Measurements from ENCODE around the gene ARHGEF11.

The ARHGEF11 gene

DNA sequence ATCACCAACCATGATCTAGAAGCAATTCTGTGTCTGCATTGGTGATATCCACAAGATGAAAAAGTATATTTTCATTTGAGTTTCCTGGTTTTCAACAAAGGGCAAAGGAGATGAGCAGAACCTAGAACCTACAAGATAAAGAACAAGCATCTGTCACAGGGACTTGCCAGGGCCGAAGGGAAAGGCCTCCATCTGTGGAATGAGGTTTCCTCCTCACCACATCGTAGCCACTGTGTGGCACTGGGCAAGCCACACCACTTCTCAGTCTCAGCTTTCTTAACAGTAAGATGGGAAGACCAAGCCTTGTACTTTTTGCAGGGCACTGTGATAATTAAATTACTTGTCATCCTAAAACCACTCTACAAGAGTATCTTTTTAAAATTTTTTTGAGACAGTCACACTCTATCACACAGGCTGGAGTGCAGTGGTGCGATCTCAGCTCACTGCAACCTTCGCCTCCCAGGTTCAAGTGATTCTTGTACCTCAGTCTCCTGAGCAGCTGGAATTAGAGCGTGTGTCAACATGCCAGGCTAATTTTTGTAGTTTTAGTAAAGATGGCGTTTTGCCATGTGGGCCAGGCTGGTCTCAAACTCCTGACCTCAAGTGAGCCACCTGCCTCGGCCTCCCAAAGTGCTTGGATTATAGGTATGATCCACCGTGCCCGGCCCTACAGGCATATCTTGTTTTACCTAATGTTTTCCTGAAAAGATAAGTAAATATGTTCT, 45.8 kb downstream of the ARHGEF11 start:
- no peak for DNase-seq

DNA sequence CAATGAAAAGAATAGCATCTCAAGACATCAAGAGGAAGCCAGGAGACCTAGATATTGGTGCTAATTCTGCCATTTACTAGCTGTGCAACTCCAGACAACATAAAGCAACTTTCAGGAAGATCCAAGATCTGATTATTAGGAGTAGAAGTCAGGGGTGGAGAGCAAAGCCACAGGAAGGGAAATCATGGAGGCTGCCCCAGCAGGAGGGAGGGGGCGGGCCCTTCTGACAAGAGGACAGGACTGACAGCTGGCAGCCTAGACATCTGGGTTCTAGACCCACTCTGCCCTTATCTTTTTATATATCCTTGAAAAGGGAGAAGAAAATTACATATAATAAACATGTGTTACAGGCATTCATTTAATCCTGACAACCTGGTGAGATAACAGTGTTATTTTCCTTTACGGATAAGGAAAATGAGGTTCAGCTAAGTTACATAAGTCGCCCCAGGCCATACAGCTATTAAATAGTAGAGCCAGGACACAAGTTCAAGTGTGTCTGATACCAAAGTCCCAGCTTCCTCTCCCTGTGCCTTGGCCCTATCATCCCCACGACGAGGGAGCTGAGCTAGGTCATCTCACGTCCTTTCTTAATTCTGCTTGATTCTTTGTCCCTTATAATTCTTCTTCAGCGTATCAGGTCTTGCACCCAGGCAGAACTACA, 46.6 kb downstream of the ARHGEF11 start:
- DNase-seq = no peak

GRCh38 chr1:156998301-156998700, 47.2 kb downstream of the ARHGEF11 start:
- no peak for DNase-seq

DNA sequence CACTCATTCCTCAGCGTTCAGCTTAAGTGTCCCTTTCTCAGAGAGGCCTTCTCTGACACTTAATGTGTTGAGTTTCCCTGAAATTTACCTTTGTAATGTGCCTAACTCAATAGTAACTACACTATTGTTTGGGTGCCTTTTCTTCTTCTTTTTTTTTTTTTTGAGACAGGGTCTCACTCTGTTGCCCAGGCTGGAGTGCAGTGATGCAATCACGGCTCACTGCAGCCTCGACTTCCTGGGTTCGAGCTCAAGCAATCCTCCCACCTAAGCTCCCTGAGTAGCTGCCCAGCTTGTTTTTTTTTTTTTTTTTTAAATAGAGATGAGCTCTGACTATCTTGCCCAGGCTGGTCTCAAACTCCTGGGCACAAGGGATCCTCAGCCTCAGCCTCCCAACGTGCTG, 50.1 kb downstream of the ARHGEF11 start:
- DNase-seq = no peak

DNA sequence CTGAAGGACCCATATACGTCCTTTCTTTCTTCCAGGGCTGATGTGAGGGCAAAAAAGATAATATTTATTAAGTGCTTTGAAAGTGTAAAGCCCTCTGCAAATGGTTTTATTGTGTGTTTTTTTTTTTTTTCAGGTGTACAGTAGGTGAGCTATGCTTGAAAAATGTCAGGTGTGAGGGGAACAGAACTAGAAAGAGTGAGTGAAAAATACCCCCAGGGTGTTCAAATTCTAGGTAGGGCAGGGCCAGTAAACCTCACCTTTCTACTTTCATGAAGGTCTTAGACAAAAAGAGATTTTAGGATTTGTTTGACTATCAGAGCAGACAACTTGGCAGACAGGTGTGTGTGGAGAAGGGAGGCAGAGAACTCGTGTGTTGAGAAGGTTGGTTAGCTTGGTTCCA, 51.3 kb downstream of the ARHGEF11 start:
- no peak for DNase-seq

- no peak for DNase-seq
Measured at GRCh38 chr1:156993426-156994147, 52.0 kb downstream of the ARHGEF11 start.

GRCh38 chr1:156992215-156992614, 53.3 kb downstream of the ARHGEF11 start:
- no peak for DNase-seq

DNA sequence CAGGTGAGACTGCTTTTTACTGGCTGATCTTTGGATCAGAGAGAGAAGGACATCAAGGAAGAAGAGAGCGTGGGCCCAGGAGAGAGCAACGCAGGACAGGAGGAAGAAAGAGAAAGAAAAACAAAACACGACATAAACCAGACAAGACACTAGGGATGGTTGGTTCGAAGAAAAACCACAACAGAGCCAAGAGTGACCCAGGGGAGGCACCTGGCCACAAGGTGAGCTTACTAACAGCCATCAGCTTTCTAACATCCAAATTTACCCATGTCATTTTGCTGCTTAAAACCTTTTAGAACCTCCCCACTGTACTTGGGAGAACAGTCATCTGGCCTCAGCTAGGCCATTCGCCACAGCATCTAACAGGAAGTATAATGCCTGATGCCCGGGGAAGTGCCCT, 57.8 kb downstream of the ARHGEF11 start:
- no peak for DNase-seq

DNA sequence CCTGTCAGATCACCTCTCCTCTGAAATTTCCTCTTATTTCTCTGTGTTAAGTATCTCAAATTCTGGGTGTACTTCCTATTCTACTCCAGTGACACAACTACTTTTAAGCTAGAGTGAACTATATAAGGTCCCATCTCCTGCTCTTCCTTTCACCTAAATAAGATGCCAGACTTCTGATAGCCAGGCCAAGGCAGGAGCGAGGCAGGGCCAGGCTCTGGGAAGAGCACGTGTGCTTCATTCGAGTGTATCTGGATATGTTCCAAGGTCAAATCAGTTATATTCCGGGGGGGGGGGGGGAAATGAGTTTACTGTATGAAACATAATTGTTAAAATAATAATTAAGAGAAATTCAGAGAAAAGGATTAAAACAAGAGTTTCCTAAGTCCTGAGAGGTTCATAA, 65.0 kb downstream of the ARHGEF11 start:
- DNase-seq = no peak

- no peak for DNase-seq
Measured at GRCh38 chr1:156975084-156975483, 70.5 kb downstream of the ARHGEF11 start.

DNA sequence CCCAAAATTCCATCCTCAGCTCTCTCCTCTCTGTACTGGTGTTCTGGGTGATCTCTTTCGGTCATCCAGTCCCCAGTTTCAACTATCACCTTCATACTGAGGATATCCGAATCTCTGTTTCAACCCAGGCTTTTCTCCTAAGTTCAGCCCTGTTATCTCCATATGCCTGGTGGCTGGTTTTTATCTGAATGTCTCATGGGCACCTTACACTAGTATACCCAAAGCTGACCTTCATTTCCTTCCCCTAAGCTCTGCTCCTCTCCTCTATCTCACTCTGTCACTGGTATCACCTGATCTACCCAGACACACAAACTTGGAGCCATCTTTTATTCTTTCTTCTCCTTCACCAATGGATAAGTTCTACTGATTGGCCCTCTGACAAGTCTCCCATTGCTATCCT, 72.1 kb downstream of the ARHGEF11 start:
- DNase-seq = no peak

- no peak for DNase-seq
Measured at GRCh38 chr1:156970017-156970416, 75.5 kb downstream of the ARHGEF11 start.

DNA sequence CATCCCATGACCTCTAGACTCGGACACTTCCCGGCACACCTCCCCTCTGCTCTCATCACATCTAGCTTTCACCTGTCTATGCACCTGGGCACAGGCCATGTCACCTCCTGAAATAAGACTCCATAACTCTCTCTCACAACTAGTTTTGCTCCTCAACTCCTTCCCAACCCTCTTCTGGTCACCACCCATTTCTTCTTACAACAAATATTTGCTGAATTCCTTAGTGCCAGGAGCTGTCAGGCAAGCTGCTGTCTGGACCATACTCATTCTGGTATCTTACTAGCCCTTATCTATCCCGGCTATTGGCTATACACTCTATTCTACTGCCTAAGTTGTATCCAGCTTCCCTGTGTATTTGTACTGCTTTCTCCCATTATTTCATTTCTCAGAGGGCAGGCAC, 76.0 kb downstream of the ARHGEF11 start:
- DNase-seq = no peak

- no peak for DNase-seq
Measured at GRCh38 chr1:156964441-156964840, 81.1 kb downstream of the ARHGEF11 start.

DNA sequence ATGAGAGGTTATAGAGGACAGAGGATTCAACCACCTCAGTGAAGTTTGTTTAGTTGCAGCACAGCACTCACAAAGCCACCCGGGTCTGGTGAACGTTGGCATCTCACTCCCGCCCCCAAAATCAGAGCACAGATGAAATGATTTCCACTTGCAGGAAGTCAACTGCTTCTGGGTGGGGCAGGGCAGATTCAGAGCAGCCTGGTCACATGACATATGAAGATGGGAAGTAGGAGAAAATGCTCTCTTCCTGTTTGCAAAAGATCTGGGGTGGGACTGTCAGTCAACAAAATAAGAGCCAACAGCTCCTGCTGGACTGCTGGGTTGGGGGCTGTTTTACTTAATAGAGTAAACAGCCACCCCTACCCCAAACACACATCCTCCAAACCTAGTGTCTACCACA, 81.9 kb downstream of the ARHGEF11 start:
- DNase-seq = peak; percentile 49

DNA sequence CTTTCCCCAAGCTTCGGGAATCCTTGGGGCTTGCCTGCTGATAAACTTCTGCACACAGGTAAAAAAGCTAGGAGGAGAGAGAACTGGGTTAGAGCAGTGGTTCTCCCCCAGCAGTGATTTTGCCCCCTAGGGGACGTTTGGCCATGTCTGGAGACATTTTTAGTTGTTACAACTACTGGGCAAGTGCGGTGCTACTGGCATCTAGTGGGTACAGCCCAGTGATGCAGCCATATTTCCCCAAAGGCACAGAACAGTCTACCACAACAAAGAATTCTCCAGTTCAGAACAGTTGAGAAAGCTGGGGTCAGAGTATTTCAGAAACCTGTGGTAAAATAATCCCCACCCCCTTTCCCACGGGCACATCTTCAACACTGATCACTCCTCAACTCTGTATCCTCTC, 83.8 kb downstream of the ARHGEF11 start:
- no peak for DNase-seq

DNA sequence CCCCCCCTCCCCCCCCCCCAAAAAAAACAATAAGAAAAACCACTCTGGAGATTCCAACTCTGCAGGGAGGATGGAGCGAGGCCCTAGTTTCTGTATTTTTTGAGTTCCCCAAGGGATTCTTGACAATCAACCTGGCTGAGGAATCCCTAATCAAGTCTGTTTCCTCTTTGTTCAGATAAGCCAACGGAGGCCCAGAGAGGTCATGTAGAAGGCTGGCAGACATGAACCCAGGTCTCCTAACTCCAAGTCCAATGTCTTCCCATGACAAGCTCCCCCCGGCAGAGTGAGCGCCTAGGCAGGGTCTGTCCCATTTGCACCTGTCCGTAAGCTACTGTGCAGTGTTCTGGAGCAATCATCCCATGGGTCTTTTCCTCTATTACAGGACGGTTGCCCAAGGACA, 85.6 kb downstream of the ARHGEF11 start:
- DNase-seq = no peak

- DNase-seq = no peak
Measured at GRCh38 chr1:156959414-156959813, 86.1 kb downstream of the ARHGEF11 start.

DNA sequence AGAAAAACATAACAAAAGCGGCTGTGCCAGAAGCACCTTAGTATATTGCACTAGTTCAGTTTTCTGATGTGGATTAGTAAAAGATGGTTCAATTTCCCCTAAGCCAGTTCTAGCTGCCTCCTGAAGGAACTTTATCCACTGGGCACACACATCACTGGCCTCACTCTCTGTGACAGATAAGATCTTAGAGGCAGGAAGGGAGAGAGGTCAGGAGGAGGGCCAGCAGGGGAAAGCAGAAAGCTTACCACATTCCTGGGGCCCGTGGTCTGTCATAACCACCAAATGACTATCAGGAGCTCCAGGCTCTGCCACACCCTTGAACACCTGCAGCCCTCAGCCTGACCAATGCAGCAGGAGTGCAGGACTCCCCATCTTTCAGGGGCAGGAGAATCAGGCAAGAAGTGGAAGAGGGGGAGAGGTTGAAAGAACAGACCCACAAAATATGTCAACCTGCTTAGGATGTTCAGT, 87.3 kb downstream of the ARHGEF11 start:
- no peak for DNase-seq

DNA sequence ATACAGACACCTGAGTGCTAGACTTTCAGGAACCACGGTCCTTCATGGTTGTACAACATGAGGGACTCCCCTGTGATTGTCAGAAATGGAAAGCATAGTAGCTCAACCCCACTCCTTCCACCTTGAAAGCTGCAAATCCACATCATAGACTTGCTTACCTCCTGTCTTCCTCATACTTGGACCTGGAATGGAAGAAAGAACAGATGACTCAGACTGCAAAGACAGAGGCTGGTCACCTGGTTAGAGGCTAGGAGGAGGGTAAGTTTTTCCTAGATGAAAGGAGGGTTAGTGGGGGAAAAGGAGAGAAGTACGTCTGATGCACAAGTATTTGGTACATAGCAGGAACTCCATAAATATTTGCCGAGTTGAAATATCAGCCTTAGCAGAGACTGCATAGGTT, 87.9 kb downstream of the ARHGEF11 start:
- no peak for DNase-seq

GRCh38 chr1:156956333-156956732, 89.2 kb downstream of the ARHGEF11 start:
- DNase-seq = no peak

DNA sequence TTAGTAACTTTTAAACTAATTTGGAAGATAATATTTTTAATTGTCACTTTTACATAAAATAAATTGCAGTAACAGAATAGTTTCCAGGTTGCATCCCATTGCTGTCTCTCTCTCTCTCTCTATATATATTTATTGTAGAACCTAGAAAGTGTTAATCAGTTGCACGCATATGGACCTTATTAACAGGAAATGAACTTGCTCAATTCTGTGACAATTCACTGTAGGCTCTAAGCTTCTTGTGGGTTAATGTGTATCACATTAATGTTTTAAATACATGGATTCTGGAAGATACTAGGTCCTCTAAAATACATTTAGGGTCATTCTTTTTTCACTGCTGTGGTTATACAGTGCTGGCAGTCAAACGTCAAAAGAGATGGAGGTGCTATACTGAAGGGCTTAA, 92.0 kb downstream of the ARHGEF11 start:
- no peak for DNase-seq

DNA sequence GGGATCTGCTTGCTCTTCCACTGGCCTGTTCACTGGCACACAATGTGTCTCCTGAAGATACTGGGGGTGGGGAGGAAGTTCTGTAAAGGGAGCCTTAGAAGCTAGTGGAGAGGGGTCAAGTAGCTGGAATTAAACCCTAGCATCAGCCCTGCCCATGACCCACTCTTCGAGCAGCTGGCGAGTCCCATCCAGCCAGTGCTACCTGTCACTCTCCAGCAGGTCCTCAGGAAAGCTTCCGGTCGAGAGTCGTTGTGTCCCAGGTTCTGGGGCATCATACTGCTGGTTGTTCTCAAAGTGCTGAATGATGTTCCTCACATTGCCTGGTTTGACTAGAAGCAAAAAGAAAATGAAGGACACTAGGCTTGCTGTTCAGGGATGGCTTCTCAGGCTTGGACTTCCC, 94.2 kb downstream of the ARHGEF11 start:
- DNase-seq = no peak

- no peak for DNase-seq
Measured at GRCh38 chr1:156949127-156949526, 96.4 kb downstream of the ARHGEF11 start.

Data from CD4-positive, alpha-beta T cell treated with Interleukin-15 for 1 hour (primary cell).